PC-9 (cell line): ENCODE measurements around the gene CBLN4.

ENCODE experiments used
- EZH2 ChIP-seq: fragments of 200-600 bp; sonication (generic); IDR thresholded peaks from 2 replicates; pipeline ENCODE4 v1.8.0; 2017; ENCODE audit warnings: antibody characterized with exemption, low read depth
- TF ChIP-seq, protein P1 (sequence below): fragments of 200-600 bp; sonication (generic); conservative IDR thresholded peaks from 2 replicates; pipeline ENCODE4 v1.6.1; 2017; ENCODE audit warnings: mixed run types, antibody characterized with exemption, mild to moderate bottlenecking, moderate library complexity

DNA sequence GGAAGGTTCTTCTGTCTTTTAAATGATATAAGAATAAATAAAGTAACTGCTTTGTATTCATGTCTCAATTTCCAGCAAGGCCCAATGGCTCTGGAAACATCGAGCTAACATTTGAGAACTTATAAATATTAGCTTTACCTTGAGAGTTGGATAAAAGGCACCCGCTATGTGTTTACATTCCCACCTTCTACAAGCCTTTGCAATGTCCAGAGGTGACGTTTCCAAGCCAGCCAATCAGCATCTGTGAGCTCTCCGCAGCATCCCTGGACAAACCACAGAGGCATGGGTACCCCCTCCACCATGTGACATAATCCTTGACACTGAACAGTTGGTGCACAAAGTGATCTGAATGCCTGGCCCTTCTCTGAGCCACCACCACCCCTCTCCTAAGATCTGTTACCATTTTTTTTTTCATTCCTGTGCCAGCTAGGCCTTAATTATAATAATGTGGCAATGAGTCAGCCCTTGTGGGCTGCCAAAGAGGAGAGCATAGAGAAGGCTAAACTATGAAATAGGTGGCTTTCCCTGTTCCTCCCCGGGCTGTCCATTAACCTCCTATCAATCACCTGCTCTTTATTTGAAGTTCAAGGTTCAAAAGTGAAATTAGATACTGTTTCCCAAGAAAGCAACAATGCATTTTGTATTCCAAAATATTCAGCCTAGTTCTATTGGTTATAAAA lies 4.1 kb downstream of the CBLN4 start:
- TF ChIP-seq EZH2, result no peak
- TF ChIP-seq, protein P1, sequence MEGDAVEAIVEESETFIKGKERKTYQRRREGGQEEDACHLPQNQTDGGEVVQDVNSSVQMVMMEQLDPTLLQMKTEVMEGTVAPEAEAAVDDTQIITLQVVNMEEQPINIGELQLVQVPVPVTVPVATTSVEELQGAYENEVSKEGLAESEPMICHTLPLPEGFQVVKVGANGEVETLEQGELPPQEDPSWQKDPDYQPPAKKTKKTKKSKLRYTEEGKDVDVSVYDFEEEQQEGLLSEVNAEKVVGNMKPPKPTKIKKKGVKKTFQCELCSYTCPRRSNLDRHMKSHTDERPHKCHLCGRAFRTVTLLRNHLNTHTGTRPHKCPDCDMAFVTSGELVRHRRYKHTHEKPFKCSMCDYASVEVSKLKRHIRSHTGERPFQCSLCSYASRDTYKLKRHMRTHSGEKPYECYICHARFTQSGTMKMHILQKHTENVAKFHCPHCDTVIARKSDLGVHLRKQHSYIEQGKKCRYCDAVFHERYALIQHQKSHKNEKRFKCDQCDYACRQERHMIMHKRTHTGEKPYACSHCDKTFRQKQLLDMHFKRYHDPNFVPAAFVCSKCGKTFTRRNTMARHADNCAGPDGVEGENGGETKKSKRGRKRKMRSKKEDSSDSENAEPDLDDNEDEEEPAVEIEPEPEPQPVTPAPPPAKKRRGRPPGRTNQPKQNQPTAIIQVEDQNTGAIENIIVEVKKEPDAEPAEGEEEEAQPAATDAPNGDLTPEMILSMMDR, result no peak
